A673 (cell line): ENCODE results near the gene ZNF462. TPM values are rescaled to one million over a fixed set of nuclear protein-coding genes. Genes with fewer than 3 reads are reported as not detected.

ENCODE experiments used
- BruUV-seq: library from RNA; stranded (reverse); fragments of 400-500 nt; replicated peaks from 2 replicates; lab custom pipeline; 2021; lab: Mats Ljungman, UMichigan
- CTCF ChIA-PET: fragments of 300-600 bp; sonication (Branson Sonifier 250); formaldehyde crosslinking; loops from one replicate; lab custom pipeline; 2022; ENCODE audit warnings: antibody characterized with exemption; lab: Charles Lee
- POLR2A ChIA-PET: fragments of 300-600 bp; sonication (Branson Sonifier 250); formaldehyde crosslinking; loops from one replicate; lab custom pipeline; 2022; ENCODE audit warnings: antibody characterized with exemption; ENCODE audit not compliant: low non-redundant PET; lab: Charles Lee
- DNase-seq: peaks from one replicate; pipeline ENCODE4 v3.0.0-alpha.2; 2015; ENCODE audit warnings: low spot score
- H3K27ac ChIP-seq: fragments of 200-600 bp; sonication (generic); 2 replicates; pipeline ENCODE4 v1.5.1; 2016; ENCODE audit warnings: mixed run types, low read depth, mild to moderate bottlenecking, mixed read lengths, antibody characterized with exemption, low read length; ENCODE audit not compliant: poor library complexity, severe bottlenecking
- H3K27me3 ChIP-seq: fragments of 200-600 bp; sonication (generic); replicated peaks from 2 replicates; pipeline ENCODE4 v1.6.1; 2017; ENCODE audit warnings: mixed run types, low read depth, mild to moderate bottlenecking, mixed read lengths, antibody characterized with exemption, low read length; ENCODE audit not compliant: insufficient read depth, poor library complexity
- H3K36me3 ChIP-seq: fragments of 200-600 bp; sonication (generic); 2 replicates; pipeline ENCODE4 v1.6.1; 2016; ENCODE audit warnings: mixed run types, mild to moderate bottlenecking, mixed read lengths, antibody characterized with exemption, low read length; ENCODE audit not compliant: insufficient read depth, poor library complexity, severe bottlenecking
- H3K4me1 ChIP-seq: fragments of 200-600 bp; sonication (generic); 2 replicates; pipeline ENCODE4 v1.6.1; 2017; ENCODE audit warnings: mixed run types, mild to moderate bottlenecking, mixed read lengths, antibody characterized with exemption, low read length; ENCODE audit not compliant: insufficient read depth, poor library complexity, severe bottlenecking
- H3K4me3 ChIP-seq: fragments of 200-600 bp; sonication (generic); 2 replicates; pipeline ENCODE4 v1.5.1; 2016; ENCODE audit warnings: low read depth, mixed run types, mild to moderate bottlenecking, mixed read lengths, low read length; ENCODE audit not compliant: poor library complexity, severe bottlenecking
- H3K9me3 ChIP-seq: fragments of 200-600 bp; sonication (generic); 2 replicates; pipeline ENCODE4 v1.6.1; 2016; ENCODE audit warnings: mixed run types, low read depth, mild to moderate bottlenecking, mixed read lengths, antibody characterized with exemption, low read length; ENCODE audit not compliant: poor library complexity, severe bottlenecking
- EZH2 ChIP-seq: fragments of 200-600 bp; sonication (generic); IDR thresholded peaks from 2 replicates; pipeline ENCODE4 v1.6.1; 2017; ENCODE audit warnings: borderline replicate concordance, low read depth, mild to moderate bottlenecking, mixed read lengths, antibody characterized with exemption, low read length; ENCODE audit not compliant: poor library complexity, severe bottlenecking
- intact Hi-C: fragments of 100-400 bp; cut with micrococcal nuclease; formaldehyde crosslinking; loops from one replicate; pipeline ENCODE4 v1.10.0; 2022; ENCODE audit not compliant: unreplicated experiment
- total RNA-seq: library from RNA; stranded (reverse); gene quantifications from 2 replicates; pipeline ENCODE4 v1.2.3, GENCODE V29; 2021
- TF ChIP-seq, protein P1 (sequence below): fragments of 300-800, 200-600 bp; sonication (generic); conservative IDR thresholded peaks from 2 replicates; pipeline ENCODE4 v1.5.1; 2017; ENCODE audit warnings: low read depth, mild to moderate bottlenecking, antibody characterized with exemption, low read length, moderate library complexity, mixed read lengths

ZNF462 gene
- total RNA-seq, 1 experiment from 2014 or later = 40.5 TPM

DNA sequence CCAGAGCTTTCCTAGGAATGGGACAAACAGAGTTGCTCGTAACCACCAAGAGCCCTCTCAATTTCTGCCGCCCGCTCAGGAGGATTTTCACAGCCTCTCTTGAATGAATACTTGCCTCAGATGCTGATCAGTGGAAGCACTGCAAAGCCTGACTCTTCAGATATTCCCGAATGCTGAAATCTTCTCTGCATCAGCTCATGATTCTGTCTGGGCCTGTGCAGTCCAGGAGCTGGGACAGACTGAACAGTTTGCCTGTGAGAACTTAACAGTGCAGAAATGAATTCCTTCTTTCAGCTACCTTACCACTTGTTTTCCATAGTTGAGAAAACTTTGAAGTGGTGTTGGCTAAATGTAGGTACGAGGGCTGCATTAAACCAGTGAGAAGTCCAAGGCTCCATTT is 17.1 kb downstream of the ZNF462 start:
- peaks cover 10% of the 10 kb centered on the region for H3K4me1 ChIP-seq
- H3K9me3 ChIP-seq = no peaks in the 10 kb centered on the region
- H3K36me3 ChIP-seq = no peaks in the 10 kb centered on the region
- ChIA-PET CTCF (no interaction called here), POLR2A (no interaction called here)
- H3K27ac ChIP-seq = no peak overlapping the region
- intact Hi-C loops = no loop called here
- TF ChIP-seq, protein P1, sequence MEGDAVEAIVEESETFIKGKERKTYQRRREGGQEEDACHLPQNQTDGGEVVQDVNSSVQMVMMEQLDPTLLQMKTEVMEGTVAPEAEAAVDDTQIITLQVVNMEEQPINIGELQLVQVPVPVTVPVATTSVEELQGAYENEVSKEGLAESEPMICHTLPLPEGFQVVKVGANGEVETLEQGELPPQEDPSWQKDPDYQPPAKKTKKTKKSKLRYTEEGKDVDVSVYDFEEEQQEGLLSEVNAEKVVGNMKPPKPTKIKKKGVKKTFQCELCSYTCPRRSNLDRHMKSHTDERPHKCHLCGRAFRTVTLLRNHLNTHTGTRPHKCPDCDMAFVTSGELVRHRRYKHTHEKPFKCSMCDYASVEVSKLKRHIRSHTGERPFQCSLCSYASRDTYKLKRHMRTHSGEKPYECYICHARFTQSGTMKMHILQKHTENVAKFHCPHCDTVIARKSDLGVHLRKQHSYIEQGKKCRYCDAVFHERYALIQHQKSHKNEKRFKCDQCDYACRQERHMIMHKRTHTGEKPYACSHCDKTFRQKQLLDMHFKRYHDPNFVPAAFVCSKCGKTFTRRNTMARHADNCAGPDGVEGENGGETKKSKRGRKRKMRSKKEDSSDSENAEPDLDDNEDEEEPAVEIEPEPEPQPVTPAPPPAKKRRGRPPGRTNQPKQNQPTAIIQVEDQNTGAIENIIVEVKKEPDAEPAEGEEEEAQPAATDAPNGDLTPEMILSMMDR = no peak
- TF ChIP-seq EZH2 = no peak
- no TSS peak for BruUV-seq
- H3K4me3 ChIP-seq = no peak overlapping the region
- DNase-seq = no peak
- H3K27me3 ChIP-seq = no peaks in the 10 kb centered on the region

DNA sequence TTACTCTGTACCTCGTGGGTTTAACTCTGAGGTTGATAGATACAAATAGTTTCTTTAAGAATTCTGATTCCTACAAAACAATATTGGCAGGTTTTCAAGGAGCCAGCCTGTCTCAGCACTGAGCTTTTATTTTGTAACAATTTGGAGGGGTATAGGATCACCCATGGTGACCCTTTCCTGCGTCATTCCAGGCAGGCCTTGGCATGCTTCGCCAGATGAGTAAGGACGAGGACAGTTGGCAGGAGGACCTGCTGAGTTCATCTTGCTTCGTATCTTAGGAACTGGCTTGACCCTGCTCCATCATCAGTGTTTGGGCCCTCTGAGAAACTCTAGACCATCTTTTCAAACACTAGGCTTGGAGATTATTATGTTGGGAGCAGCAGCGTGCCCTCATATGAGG is 17.9 kb downstream of the ZNF462 start:
- H3K4me3 ChIP-seq = no peak overlapping the region
- H3K4me1 ChIP-seq = peaks cover 10% of the 10 kb centered on the region
- H3K36me3 ChIP-seq = no peaks in the 10 kb centered on the region
- CTCF ChIA-PET = no interaction called here
- no peak overlapping the region for H3K27ac ChIP-seq
- POLR2A ChIA-PET = no interaction called here
- intact Hi-C loops = no loop called here
- no TSS peak for BruUV-seq
- no peak for TF ChIP-seq EZH2
- TF ChIP-seq, protein P1 = no peak
- H3K27me3 ChIP-seq = no peaks in the 10 kb centered on the region
- no peak for DNase-seq
- no peaks in the 10 kb centered on the region for H3K9me3 ChIP-seq

- intact Hi-C loops = no loop called here
- DNase-seq = no peak
- no peak overlapping the region for H3K27ac ChIP-seq
- ChIA-PET CTCF (no interaction called here), POLR2A (no interaction called here)
- TF ChIP-seq, protein P1 = no peak
- TF ChIP-seq EZH2 = no peak
- H3K36me3 ChIP-seq = no peaks in the 10 kb centered on the region
- H3K4me1 ChIP-seq = peaks cover 10% of the 10 kb centered on the region
- no peaks in the 10 kb centered on the region for H3K9me3 ChIP-seq
- no peak overlapping the region for H3K4me3 ChIP-seq
- no TSS peak for BruUV-seq
- H3K27me3 ChIP-seq = no peaks in the 10 kb centered on the region
Measured at GRCh38 chr9:106883030-106883429, 20.1 kb downstream of the ZNF462 start.
